GM12878 (cell line): ENCODE measurements around the gene CFAP61.

Source experiments
- ATF3 ChIP-seq: IDR thresholded peaks from 2 replicates; pipeline ENCODE4 v1.6.1; 2011; ENCODE audit warnings: low read depth, mild to moderate bottlenecking, low read length, moderate library complexity, borderline replicate concordance; ENCODE audit errors: extremely low read depth
- BRCA1 ChIP-seq: IDR thresholded peaks from 2 replicates; pipeline ENCODE4 v1.6.1; 2011; ENCODE audit warnings: low read depth, low read length, improper control_type of control experiment
- CEBPB ChIP-seq, 2 experiments: fragments of 150-350 bp in 1 of 2; IDR thresholded peaks; 2 replicates each; pipeline ENCODE4 v1.6.1; 2012 to 2014; ENCODE audit warnings: low read depth in 2 of 2, low read length in 2 of 2, borderline replicate concordance in 1 of 2, inconsistent platforms in 1 of 2
- CTCF ChIP-seq, 3 experiments: IDR thresholded peaks in 2 of 3; conservative IDR thresholded peaks in 1 of 3; 2 replicates each; pipeline ENCODE4 v1.5.1; 2011; ENCODE audit warnings: low read depth in 3 of 3, low read length in 3 of 3, mild to moderate bottlenecking in 3 of 3, control low read depth in 2 of 3, moderate library complexity in 2 of 3, inconsistent platforms in 1 of 3, mixed read lengths in 1 of 3; ENCODE audit not compliant: control insufficient read depth in 2 of 3, insufficient read depth in 1 of 3; ENCODE audit errors: extremely low read depth in 1 of 3
- E2F4 ChIP-seq: IDR thresholded peaks from 2 replicates; pipeline ENCODE4 v1.6.1; 2012; ENCODE audit warnings: low read depth, low read length, improper control_type of control experiment
- GABPA ChIP-seq: IDR thresholded peaks from 2 replicates; pipeline ENCODE4 v1.6.1; 2014; ENCODE audit warnings: antibody characterized with exemption, low read depth, mild to moderate bottlenecking, inconsistent platforms
- HCFC1 ChIP-seq: fragments of 150-350 bp; IDR thresholded peaks from 2 replicates; pipeline ENCODE4 v1.6.1; 2014; ENCODE audit warnings: low read length
- NFYB ChIP-seq: IDR thresholded peaks from 2 replicates; pipeline ENCODE4 v1.6.1; 2011; ENCODE audit warnings: low read depth, mild to moderate bottlenecking, low read length, improper control_type of control experiment, moderate library complexity; ENCODE audit not compliant: insufficient read depth
- PRDM15 ChIP-seq: fragments of 450-650 bp; formaldehyde crosslinking; IDR thresholded peaks from 2 replicates; pipeline ENCODE4 v1.4.0; 2020; ENCODE audit warnings: mild to moderate bottlenecking, moderate library complexity
- RFX5 ChIP-seq: IDR thresholded peaks from 2 replicates; pipeline ENCODE4 v1.6.1; 2011; ENCODE audit warnings: low read depth, low read length, improper control_type of control experiment
- SUZ12 ChIP-seq: fragments of 200-600 bp; sonication (generic); IDR thresholded peaks from one replicate; pipeline ENCODE4 v1.6.1; 2018; ENCODE audit warnings: antibody characterized with exemption, mild to moderate bottlenecking; ENCODE audit not compliant: unreplicated experiment
- USF2 ChIP-seq: IDR thresholded peaks from 2 replicates; pipeline ENCODE4 v1.6.1; 2011; ENCODE audit warnings: low read depth, low read length, improper control_type of control experiment, borderline replicate concordance
- TF ChIP-seq, protein P1 (sequence below): IDR thresholded peaks from 2 replicates; pipeline ENCODE4 v1.6.1; 2012; ENCODE audit warnings: low read depth, low read length, improper control_type of control experiment

DNA sequence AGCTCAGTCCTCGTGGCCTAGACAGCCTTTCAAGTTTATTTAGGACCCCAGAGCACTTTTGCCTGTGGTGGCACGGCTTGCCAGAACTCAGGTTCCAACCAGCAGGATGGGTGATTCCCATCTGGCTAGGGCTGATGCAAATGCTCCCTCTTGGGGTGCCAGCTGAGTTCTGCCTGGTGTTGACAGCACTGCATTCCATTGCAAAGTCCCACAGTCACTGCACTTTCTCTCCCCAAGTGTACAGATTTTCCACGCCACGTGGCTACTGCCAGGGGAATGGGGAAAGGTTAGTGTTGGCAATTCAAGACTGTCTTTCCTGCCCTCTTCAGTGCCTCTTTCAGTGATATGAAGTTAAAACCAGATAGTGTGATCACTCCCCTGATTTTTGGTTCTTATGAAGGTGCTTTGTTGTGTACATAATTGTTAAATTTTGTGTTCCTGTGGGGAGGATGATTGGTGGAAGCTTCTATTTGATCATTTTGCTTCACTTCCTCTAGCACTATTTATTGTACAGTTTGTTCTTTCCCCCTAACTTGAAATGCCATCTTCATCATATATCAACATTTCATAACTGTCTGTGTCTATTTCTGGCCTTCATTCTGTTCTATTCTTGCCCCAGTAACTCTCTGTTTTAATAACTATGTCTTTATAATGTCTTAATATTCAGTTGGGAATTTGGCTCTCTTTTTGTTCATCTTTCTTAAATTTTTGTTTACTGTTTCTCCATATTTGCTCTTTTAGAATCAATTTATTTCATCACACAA is 86.2 kb downstream of the CFAP61 start:
- TF ChIP-seq CTCF (IDR thresholded peaks at IDR 0.05 in 2 of 3, conservative IDR thresholded peaks at IDR 0.05 in 1 of 3; ENCODE audit: control insufficient read depth in 2 of 3, extremely low read depth in 1 of 3, insufficient read depth in 1 of 3, low read depth in 3 of 3, low read length in 3 of 3) (no peak), NFYB (no peak), PRDM15 (no peak), SUZ12 (no peak), E2F4 (no peak), CEBPB (IDR thresholded peaks at IDR 0.05; ENCODE audit: borderline replicate concordance in 1 of 2, low read depth in 2 of 2, low read length in 2 of 2) (no peak), HCFC1 (no peak), GABPA (no peak), RFX5 (no peak), USF2 (no peak), BRCA1 (no peak), ATF3 (no peak)
- TF ChIP-seq, protein P1, sequence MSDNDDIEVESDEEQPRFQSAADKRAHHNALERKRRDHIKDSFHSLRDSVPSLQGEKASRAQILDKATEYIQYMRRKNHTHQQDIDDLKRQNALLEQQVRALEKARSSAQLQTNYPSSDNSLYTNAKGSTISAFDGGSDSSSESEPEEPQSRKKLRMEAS = no peak
